H9 (cell line): ENCODE data around the gene IQCK. TPM values are rescaled to one million over a fixed set of nuclear protein-coding genes. Genes with fewer than 3 reads are reported as not detected.

Experiments used
- DNase-seq: peaks from one replicate; pipeline ENCODE4 v3.0.0-alpha.2; 2017
- H2AFZ ChIP-seq: one replicate; pipeline ENCODE4 v1.6.1; 2013; ENCODE audit warnings: mild to moderate bottlenecking, low read length, control low read depth, moderate library complexity
- H2AK5ac ChIP-seq: 2 replicates; pipeline ENCODE4 v1.6.1; 2013; ENCODE audit warnings: low read length, control low read depth, mixed read lengths; ENCODE audit not compliant: insufficient read length
- H2BK120ac ChIP-seq: one replicate; pipeline ENCODE4 v1.6.1; 2013; ENCODE audit warnings: low read depth, mild to moderate bottlenecking, low read length, control low read depth, inconsistent platforms; ENCODE audit not compliant: poor library complexity, severe bottlenecking
- H2BK12ac ChIP-seq: 2 replicates; pipeline ENCODE4 v1.6.1; 2013; ENCODE audit warnings: low read length, control low read depth, mixed read lengths, low read depth; ENCODE audit not compliant: insufficient read length
- H2BK15ac ChIP-seq: 2 replicates; pipeline ENCODE4 v1.6.1; 2013; ENCODE audit warnings: low read depth, low read length, control low read depth
- H2BK20ac ChIP-seq: one replicate; pipeline ENCODE4 v1.6.1; 2013; ENCODE audit warnings: low read depth, mild to moderate bottlenecking, low read length, control low read depth, inconsistent platforms; ENCODE audit not compliant: poor library complexity, severe bottlenecking
- H2BK5ac ChIP-seq: 2 replicates; pipeline ENCODE4 v1.6.1; 2013; ENCODE audit warnings: low read length, control low read depth, mixed read lengths; ENCODE audit not compliant: insufficient read length
- H3K14ac ChIP-seq: 2 replicates; pipeline ENCODE4 v1.6.1; 2013; ENCODE audit warnings: low read length, control low read depth; ENCODE audit not compliant: insufficient read depth
- H3K18ac ChIP-seq: 2 replicates; pipeline ENCODE4 v1.6.1; 2013; ENCODE audit warnings: low read depth, mild to moderate bottlenecking, mixed read lengths, low read length, control low read depth; ENCODE audit not compliant: insufficient read length
- H3K23ac ChIP-seq: 2 replicates; pipeline ENCODE4 v1.6.1; 2013; ENCODE audit warnings: low read length, control low read depth, mixed read lengths, low read depth; ENCODE audit not compliant: insufficient read length
- H3K23me2 ChIP-seq: 2 replicates; pipeline ENCODE4 v1.6.1; 2013; ENCODE audit warnings: low read depth, mild to moderate bottlenecking, mixed read lengths, low read length, control low read depth; ENCODE audit not compliant: insufficient read length, poor library complexity, severe bottlenecking
- H3K27ac ChIP-seq: 2 replicates; pipeline ENCODE4 v1.5.1; 2013; ENCODE audit warnings: low read length, control low read depth, mixed read lengths, low read depth; ENCODE audit not compliant: insufficient read length
- H3K27me3 ChIP-seq: 2 replicates; pipeline ENCODE4 v1.6.1; 2013; ENCODE audit warnings: low read length, control low read depth, inconsistent platforms; ENCODE audit not compliant: insufficient read depth
- H3K4ac ChIP-seq: 2 replicates; pipeline ENCODE4 v1.6.1; 2013; ENCODE audit warnings: low read depth, mild to moderate bottlenecking, control low read depth, inconsistent platforms, low read length, moderate library complexity
- H3K4me1 ChIP-seq: 2 replicates; pipeline ENCODE4 v1.6.1; 2013; ENCODE audit warnings: low read length, control low read depth, inconsistent platforms; ENCODE audit not compliant: insufficient read depth
- H3K4me2 ChIP-seq: 2 replicates; pipeline ENCODE4 v1.6.1; 2013; ENCODE audit warnings: low read length, control low read depth, mixed read lengths; ENCODE audit not compliant: insufficient read length, insufficient read depth
- H3K56ac ChIP-seq: 2 replicates; pipeline ENCODE4 v1.6.1; 2013; ENCODE audit warnings: low read depth, mild to moderate bottlenecking, mixed read lengths, low read length, control low read depth; ENCODE audit not compliant: insufficient read length
- H3K79me1 ChIP-seq: 2 replicates; pipeline ENCODE4 v1.6.1; 2013; ENCODE audit warnings: low read depth, mild to moderate bottlenecking, moderate library complexity, low read length, control low read depth, inconsistent platforms; ENCODE audit not compliant: insufficient read depth, poor library complexity, severe bottlenecking
- H3K79me2 ChIP-seq: 2 replicates; pipeline ENCODE4 v1.6.1; 2013; ENCODE audit warnings: low read length, control low read depth, inconsistent platforms; ENCODE audit not compliant: insufficient read depth
- H3K9ac ChIP-seq: 2 replicates; pipeline ENCODE4 v1.6.1; 2013; ENCODE audit warnings: low read length, control low read depth, mixed read lengths; ENCODE audit not compliant: insufficient read length; ENCODE audit errors: extremely low read depth
- H3K9me3 ChIP-seq: one replicate; pipeline ENCODE4 v1.6.1; 2013; ENCODE audit warnings: low read depth, low read length, inconsistent platforms; ENCODE audit not compliant: control insufficient read depth
- H3T11ph ChIP-seq: one replicate; pipeline ENCODE4 v1.6.1; 2013; ENCODE audit warnings: mild to moderate bottlenecking, low read length, control low read depth, inconsistent platforms
- H4K20me1 ChIP-seq: one replicate; pipeline ENCODE4 v1.6.1; 2013; ENCODE audit not compliant: control insufficient read depth, insufficient read length, insufficient read depth
- H4K5ac ChIP-seq: 2 replicates; pipeline ENCODE4 v1.6.1; 2013; ENCODE audit warnings: low read depth, mild to moderate bottlenecking, mixed read lengths, low read length, control low read depth; ENCODE audit not compliant: insufficient read length
- H4K8ac ChIP-seq: replicated peaks from 2 replicates; pipeline ENCODE4 v1.6.1; 2013; ENCODE audit warnings: low read length, control low read depth, mixed read lengths, low read depth; ENCODE audit not compliant: insufficient read length
- H4K91ac ChIP-seq: 2 replicates; pipeline ENCODE4 v1.6.1; 2013; ENCODE audit warnings: low read depth, mild to moderate bottlenecking, moderate library complexity, mixed read lengths, low read length, control low read depth; ENCODE audit not compliant: insufficient read length
- H3K27ac Mint-ChIP-seq, 3 experiments: 2 replicates in 2 of 3; 3 replicates in 1 of 3; pipeline ENCODE4 v1.8.0; 2020 to 2021; ENCODE audit warnings: mixed read lengths in 3 of 3, mild to moderate bottlenecking in 1 of 3, moderate library complexity in 1 of 3
- H3K27me3 Mint-ChIP-seq: 2 replicates; pipeline ENCODE4 v1.8.0; 2021; ENCODE audit warnings: low read depth, mild to moderate bottlenecking, moderate library complexity, mixed read lengths
- H3K36me3 Mint-ChIP-seq, 3 experiments: 2 replicates in 2 of 3; 3 replicates in 1 of 3; pipeline ENCODE4 v1.8.0; 2020 to 2021; ENCODE audit warnings: low read depth in 3 of 3, mixed read lengths in 3 of 3; ENCODE audit not compliant: insufficient read depth in 1 of 3
- H3K4me1 Mint-ChIP-seq, 2 experiments: 2 replicates each; pipeline ENCODE4 v1.8.0; 2020; ENCODE audit warnings: mixed read lengths in 2 of 2
- H3K4me3 Mint-ChIP-seq, 2 experiments: 2 replicates in 1 of 2; 3 replicates in 1 of 2; pipeline ENCODE4 v1.8.0; 2020 to 2021; ENCODE audit warnings: mild to moderate bottlenecking in 2 of 2, mixed read lengths in 2 of 2, moderate library complexity in 1 of 2
- H3K9me3 Mint-ChIP-seq, 2 experiments: 2 replicates in 1 of 2; 3 replicates in 1 of 2; pipeline ENCODE4 v1.8.0; 2020; ENCODE audit warnings: mild to moderate bottlenecking in 2 of 2, mixed read lengths in 2 of 2, moderate library complexity in 1 of 2
- WGBS: extraction: QIAGEN DNeasy Blood & Tissue Kit; methylation state at CpG from one replicate; pipeline ENCODE4 v1.1.7; 2013; ENCODE audit warnings: missing lambda C conversion rate, low lambda C conversion rate, mixed read lengths; ENCODE audit not compliant: insufficient read length; ENCODE audit errors: extremely low coverage; 5-methylcytosine and 5-hydroxymethylcytosine counted together
- total RNA-seq: library from RNA; stranded (reverse); gene quantifications from 2 replicates; pipeline ENCODE4 v1.2.1, GENCODE V29; 2021
- TF ChIP-seq, protein P1 (sequence below): fragments of 200-600 bp; sonication (generic); conservative IDR thresholded peaks from 3 replicates; pipeline ENCODE4 v1.8.0; 2021; ENCODE audit warnings: antibody characterized with exemption, mild to moderate bottlenecking

Gene IQCK
- total RNA-seq, 1 experiment from 2014 or later: 9.0 TPM

DNA sequence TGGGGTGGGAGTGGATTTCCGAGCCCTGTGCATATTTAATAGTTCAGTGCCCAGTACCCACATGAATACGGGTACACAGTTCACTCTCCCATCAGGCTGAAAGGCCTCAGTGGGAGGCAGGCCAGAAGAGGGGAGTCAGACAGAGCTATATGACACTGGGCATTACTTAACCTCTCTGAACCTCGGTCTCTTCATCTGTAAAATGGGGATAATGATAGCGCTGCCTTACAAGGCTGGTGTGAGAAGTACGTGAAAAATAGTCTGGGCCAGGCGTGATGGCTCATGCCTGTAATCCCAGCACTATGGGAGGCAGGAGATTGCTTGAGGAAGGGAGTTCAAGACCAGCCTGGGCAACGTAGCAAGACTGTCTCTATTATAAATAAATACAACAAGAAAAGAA, 163.0 kb downstream of the IQCK start:
- peaks cover 56 to 69% of the 10 kb centered on the region in 2 experiments for H3K4me1 Mint-ChIP-seq
- WGBS: no CpG with 5 or more reads among the region's 7 CpGs
- peaks cover 25% of the 10 kb centered on the region; the same call in 1 of the 2 replicates for H3K79me2 ChIP-seq

More for the DNA sequence above, 163.0 kb downstream of the IQCK start:
- no peak overlapping the region for H4K91ac ChIP-seq
- H2AK5ac ChIP-seq: peak overlapping the region; percentile 15
- H2BK5ac ChIP-seq: no peak overlapping the region
- H3K4me3 Mint-ChIP-seq: peak overlapping the region in 1 of 2 experiments; percentile 44; a peak in 2 of 5 replicates
- H2AFZ ChIP-seq: no peak overlapping the region
- no peak overlapping the region for H3K4ac ChIP-seq
- H4K20me1 ChIP-seq: no peaks in the 10 kb centered on the region
- peaks cover 15% of the 10 kb centered on the region for H3K79me1 ChIP-seq
- no peaks in the 10 kb centered on the region for H3K9me3 ChIP-seq
- H3K4me2 ChIP-seq: no peak overlapping the region
- no peak overlapping the region for H2BK20ac ChIP-seq
- peaks cover 8% of the 10 kb centered on the region for H3K27me3 Mint-ChIP-seq
- peaks cover 0 to 3% of the 10 kb centered on the region in 2 experiments; a peak in 1 of 5 replicates for H3K9me3 Mint-ChIP-seq
- H4K5ac ChIP-seq: no peak overlapping the region
- no peak overlapping the region for H3K14ac ChIP-seq
- H2BK12ac ChIP-seq: peak overlapping the region; percentile 38
- no peak overlapping the region for H3K56ac ChIP-seq
- H3K36me3 Mint-ChIP-seq: peaks cover 19 to 43% (median 43%) of the 10 kb centered on the region in 3 experiments
- TF ChIP-seq, protein P1, sequence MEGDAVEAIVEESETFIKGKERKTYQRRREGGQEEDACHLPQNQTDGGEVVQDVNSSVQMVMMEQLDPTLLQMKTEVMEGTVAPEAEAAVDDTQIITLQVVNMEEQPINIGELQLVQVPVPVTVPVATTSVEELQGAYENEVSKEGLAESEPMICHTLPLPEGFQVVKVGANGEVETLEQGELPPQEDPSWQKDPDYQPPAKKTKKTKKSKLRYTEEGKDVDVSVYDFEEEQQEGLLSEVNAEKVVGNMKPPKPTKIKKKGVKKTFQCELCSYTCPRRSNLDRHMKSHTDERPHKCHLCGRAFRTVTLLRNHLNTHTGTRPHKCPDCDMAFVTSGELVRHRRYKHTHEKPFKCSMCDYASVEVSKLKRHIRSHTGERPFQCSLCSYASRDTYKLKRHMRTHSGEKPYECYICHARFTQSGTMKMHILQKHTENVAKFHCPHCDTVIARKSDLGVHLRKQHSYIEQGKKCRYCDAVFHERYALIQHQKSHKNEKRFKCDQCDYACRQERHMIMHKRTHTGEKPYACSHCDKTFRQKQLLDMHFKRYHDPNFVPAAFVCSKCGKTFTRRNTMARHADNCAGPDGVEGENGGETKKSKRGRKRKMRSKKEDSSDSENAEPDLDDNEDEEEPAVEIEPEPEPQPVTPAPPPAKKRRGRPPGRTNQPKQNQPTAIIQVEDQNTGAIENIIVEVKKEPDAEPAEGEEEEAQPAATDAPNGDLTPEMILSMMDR: no peak
- no peak overlapping the region for H3T11ph ChIP-seq
- peaks cover 20% of the 10 kb centered on the region for H3K23me2 ChIP-seq
- H3K4me1 ChIP-seq: peaks cover 7% of the 10 kb centered on the region
- H3K27ac ChIP-seq: no peak overlapping the region
- no peak overlapping the region for H2BK120ac ChIP-seq
- no peak overlapping the region for H3K9ac ChIP-seq
- H3K18ac ChIP-seq: no peak overlapping the region
- no peak overlapping the region for H2BK15ac ChIP-seq
- no peak overlapping the region for H4K8ac ChIP-seq
- DNase-seq: no peak
- H3K23ac ChIP-seq: no peak overlapping the region
- H3K27ac Mint-ChIP-seq: peak overlapping the region; percentile 45 to 88 (median 85); a peak in 6 of 7 replicates
- no peaks in the 10 kb centered on the region; the same call in 1 of the 2 replicates for H3K27me3 ChIP-seq
